HCT116 (cell line): ENCODE measurements around the gene SPAG4.

Experiments used
- CTCF ChIP-seq, 3 experiments: fragments of 200-600 bp in 1 of 3; sonication (generic) in 1 of 3; IDR thresholded peaks in 2 of 3; conservative IDR thresholded peaks in 1 of 3; 2 replicates each; pipeline ENCODE4 v1.5.1; 2012 to 2017; ENCODE audit warnings: low read depth in 2 of 3, low read length in 2 of 3, antibody characterized with exemption in 1 of 3, borderline replicate concordance in 1 of 3, control low read depth in 1 of 3, mild to moderate bottlenecking in 1 of 3, mixed read lengths in 1 of 3, mixed run types in 1 of 3, moderate library complexity in 1 of 3; ENCODE audit not compliant: insufficient read depth in 1 of 3
- EGR1 ChIP-seq: IDR thresholded peaks from 2 replicates; pipeline ENCODE4 v1.6.1; 2012; ENCODE audit warnings: low read depth

GRCh38 chr20:35620818-35621559 is 5.4 kb downstream of the SPAG4 start:
- no peak for TF ChIP-seq EGR1
- no peak for TF ChIP-seq CTCF (IDR thresholded peaks at IDR 0.05 in 2 of 3, conservative IDR thresholded peaks at IDR 0.05 in 1 of 3; ENCODE audit: borderline replicate concordance in 1 of 3, insufficient read depth in 1 of 3, low read depth in 2 of 3, low read length in 2 of 3)
